ENCODE results near the gene SARNP.

- TF ChIP-seq POLR2A (IDR thresholded peaks at IDR 0.05) (no peak), CTCF (IDR thresholded peaks at IDR 0.05) (no peak), EP300 (IDR thresholded peaks at IDR 0.05; ENCODE audit: low read depth) (no peak), POLR2AphosphoS5 (IDR thresholded peaks at IDR 0.05) (no peak)
Measured at GRCh38 chr12:55845785-55846496, 28.4 kb upstream of the SARNP start.

Data from transverse colon (tissue), 4 donors.